HepG2 (cell line): Measurements from ENCODE around the gene SOCS3. TPM values are rescaled to one million over a fixed set of nuclear protein-coding genes. Genes with fewer than 3 reads are reported as not detected.
A peak's percentile ranks its signal among the peaks of the same experiment; 100 is the strongest.

Experiments
- CCAR2 ChIP-seq: fragments of 200-400 bp; formaldehyde crosslinking; optimal IDR thresholded peaks from 2 replicates; pipeline ENCODE3; 2018; ENCODE audit warnings: low read depth, mild to moderate bottlenecking, low read length, moderate library complexity
- MLX ChIP-seq: IDR thresholded peaks from 2 replicates; pipeline ENCODE4 v1.6.1; 2016
- MTA1 ChIP-seq: sonication (generic); formaldehyde crosslinking; IDR thresholded peaks from 2 replicates; pipeline ENCODE4 v1.4.0; 2020; ENCODE audit warnings: missing genetic modification reagents, mild to moderate bottlenecking, borderline replicate concordance
- MXI1 ChIP-seq: IDR thresholded peaks from 3 replicates; pipeline ENCODE4 v1.6.1; 2012; ENCODE audit warnings: low read depth, low read length, inconsistent platforms, borderline replicate concordance
- MYPOP ChIP-seq: sonication (generic); formaldehyde crosslinking; IDR thresholded peaks from 2 replicates; pipeline ENCODE4 v1.8.1; 2023; ENCODE audit warnings: mild to moderate bottlenecking, moderate library complexity, missing genetic modification reagents
- SOX6 ChIP-seq, 2 experiments: fragments of 450-650 bp in 1 of 2; sonication (generic) in 1 of 2; formaldehyde crosslinking in 1 of 2; IDR thresholded peaks; 2 replicates each; pipeline versions ENCODE4 v1.4.0 to v1.6.1; 2017 to 2020; ENCODE audit warnings: antibody characterized with exemption in 1 of 2, mild to moderate bottlenecking in 1 of 2, missing genetic modification reagents in 1 of 2
- TARDBP ChIP-seq: sonication (generic); formaldehyde crosslinking; IDR thresholded peaks from 2 replicates; pipeline ENCODE4 v1.8.0; 2022; ENCODE audit warnings: mild to moderate bottlenecking, missing genetic modification reagents
- TGIF2 ChIP-seq: IDR thresholded peaks from 2 replicates; pipeline ENCODE4 v1.6.1; 2016; ENCODE audit warnings: control low read depth, missing compliant biosample characterization
- ZFP1 ChIP-seq: IDR thresholded peaks from 2 replicates; pipeline ENCODE4 v1.6.1; 2016
- ZIK1 ChIP-seq: sonication (generic); formaldehyde crosslinking; IDR thresholded peaks from 2 replicates; pipeline ENCODE4 v1.5.0; 2020; ENCODE audit warnings: mild to moderate bottlenecking, low read depth, missing genetic modification reagents, borderline replicate concordance
- ZNF296 ChIP-seq: sonication (generic); formaldehyde crosslinking; conservative IDR thresholded peaks from 2 replicates; pipeline ENCODE4 v1.5.0; 2020; ENCODE audit warnings: mild to moderate bottlenecking, missing genetic modification reagents
- ZNF773 ChIP-seq: sonication (generic); formaldehyde crosslinking; IDR thresholded peaks from 2 replicates; pipeline ENCODE4 v1.4.0; 2020; ENCODE audit warnings: missing genetic modification reagents, borderline replicate concordance
- ZNF776 ChIP-seq: sonication (generic); formaldehyde crosslinking; IDR thresholded peaks from 2 replicates; pipeline ENCODE4 v1.4.0; 2020; ENCODE audit warnings: mild to moderate bottlenecking, missing genetic modification reagents
- polyA plus RNA-seq, 8 experiments: library from polyadenylated mRNA; depleted of rRNA in 3 of 8; stranded (reverse) in 7 of 8; unstranded in 1 of 8; fragments of >200 nt; fragmentation: Illumina TruSeq in 4 of 8; extraction: Trizol in 4 of 8; gene quantifications; 2 replicates each; pipeline versions ENCODE4 v1.2.1 to v1.2.3, GENCODE V29; 2011 to 2016; ENCODE audit warnings: low read depth in 4 of 8, missing spikeins in 1 of 8, mixed read lengths in 1 of 8; ENCODE audit not compliant: insufficient read depth in 1 of 8
- total RNA-seq, 5 experiments: library from RNA; depleted of rRNA; stranded (reverse); fragments of >200 nt; fragmentation: Illumina TruSeq; extraction: Trizol; gene quantifications; 2 replicates each; pipeline ENCODE4 v1.2.3, GENCODE V29; 2016; ENCODE audit warnings: low read depth in 1 of 5
- TF ChIP-seq, protein P1 (sequence below): sonication (generic); formaldehyde crosslinking; IDR thresholded peaks from 2 replicates; pipeline ENCODE4 v1.4.0; 2020; ENCODE audit warnings: missing genetic modification reagents
- TF ChIP-seq, protein P2 (sequence below): sonication (generic); formaldehyde crosslinking; IDR thresholded peaks from 2 replicates; pipeline ENCODE4 v1.5.1; 2020; ENCODE audit warnings: mild to moderate bottlenecking, missing genetic modification reagents, moderate library complexity
- TF ChIP-seq, protein P3 (sequence below): sonication (generic); formaldehyde crosslinking; IDR thresholded peaks from 2 replicates; pipeline ENCODE4 v1.4.0; 2020; ENCODE audit warnings: missing genetic modification reagents

The SOCS3 gene
- total and polyA plus RNA-seq, 2 of the 13 experiments (the other 11 are each of a cell fraction or from before 2014, with no cell fraction given), result 0.77 to 2.4 TPM

DNA sequence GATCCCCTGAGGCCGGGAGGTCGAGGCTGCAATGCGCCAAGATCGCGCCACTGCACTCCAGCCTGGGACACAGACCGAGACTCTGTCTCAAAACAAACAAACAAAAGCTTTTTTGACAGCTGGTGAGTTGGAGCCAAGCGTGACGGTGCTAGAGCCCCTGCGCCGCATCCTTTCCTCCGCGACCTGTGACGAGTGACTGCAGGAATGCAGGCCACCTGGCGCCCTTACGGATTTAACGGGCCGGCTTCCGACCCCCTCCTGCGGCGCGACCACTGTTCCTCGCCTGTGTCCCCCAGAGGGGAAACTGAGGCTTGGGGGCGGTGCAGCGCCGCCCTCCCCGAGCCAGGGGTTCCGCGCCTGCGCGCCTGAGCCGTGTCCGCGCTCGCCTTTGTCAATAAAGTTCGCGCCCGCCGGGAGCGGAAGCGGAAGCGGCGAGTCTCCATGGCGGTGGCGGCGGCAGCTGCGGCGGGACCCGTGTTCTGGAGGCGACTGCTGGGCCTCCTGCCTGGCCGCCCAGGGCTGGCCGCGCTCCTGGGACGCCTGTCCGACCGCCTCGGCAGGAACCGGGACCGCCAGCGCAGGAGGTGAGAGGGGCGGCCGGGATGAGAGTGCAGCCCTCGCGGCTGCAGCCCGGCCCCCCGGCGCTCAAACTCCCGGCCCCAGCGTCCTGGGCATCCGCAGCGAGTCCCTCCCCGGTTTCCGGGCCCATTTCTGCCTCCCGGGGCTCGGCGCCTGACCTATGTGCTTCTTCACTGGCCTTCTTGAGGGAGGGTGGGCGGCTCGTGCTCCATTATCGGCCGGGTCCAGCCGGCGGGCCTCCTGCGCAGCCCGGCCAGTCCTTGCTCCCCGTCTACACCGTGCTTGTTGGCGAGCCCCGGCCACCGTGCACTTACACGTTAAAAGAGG is 18.6 kb upstream of the SOCS3 start, which contains the start of gene PGS1 (continued):
- TF ChIP-seq SOX6 (IDR thresholded peaks at IDR 0.05) (no peak), SOX6 (CRISPR knock-in tag; IDR thresholded peaks at IDR 0.05) (peak; percentile 74), MLX (CRISPR knock-in tag) (peak; percentile 65; the same call in 1 of the 2 replicates), TARDBP (CRISPR knock-in tag) (peak; percentile 92), MXI1 (peak; percentile 78; the same call in 1 of the 3 replicates), ZIK1 (CRISPR knock-in tag) (peak; percentile 77; the same call in 1 of the 2 replicates), CCAR2 (peak; percentile 21), ZNF296 (peak; percentile 85; the same call in 1 of the 2 replicates), TGIF2 (CRISPR knock-in tag) (peak; percentile 96), ZFP1 (CRISPR knock-in tag) (no peak), ZNF776 (CRISPR knock-in tag) (peak; percentile 83), MYPOP (CRISPR knock-in tag) (no peak), MTA1 (CRISPR knock-in tag) (peak; percentile 59; the same call in 1 of the 2 replicates), ZNF773 (CRISPR knock-in tag) (peak; percentile 46; the same call in 1 of the 2 replicates)
- TF ChIP-seq, protein P1, sequence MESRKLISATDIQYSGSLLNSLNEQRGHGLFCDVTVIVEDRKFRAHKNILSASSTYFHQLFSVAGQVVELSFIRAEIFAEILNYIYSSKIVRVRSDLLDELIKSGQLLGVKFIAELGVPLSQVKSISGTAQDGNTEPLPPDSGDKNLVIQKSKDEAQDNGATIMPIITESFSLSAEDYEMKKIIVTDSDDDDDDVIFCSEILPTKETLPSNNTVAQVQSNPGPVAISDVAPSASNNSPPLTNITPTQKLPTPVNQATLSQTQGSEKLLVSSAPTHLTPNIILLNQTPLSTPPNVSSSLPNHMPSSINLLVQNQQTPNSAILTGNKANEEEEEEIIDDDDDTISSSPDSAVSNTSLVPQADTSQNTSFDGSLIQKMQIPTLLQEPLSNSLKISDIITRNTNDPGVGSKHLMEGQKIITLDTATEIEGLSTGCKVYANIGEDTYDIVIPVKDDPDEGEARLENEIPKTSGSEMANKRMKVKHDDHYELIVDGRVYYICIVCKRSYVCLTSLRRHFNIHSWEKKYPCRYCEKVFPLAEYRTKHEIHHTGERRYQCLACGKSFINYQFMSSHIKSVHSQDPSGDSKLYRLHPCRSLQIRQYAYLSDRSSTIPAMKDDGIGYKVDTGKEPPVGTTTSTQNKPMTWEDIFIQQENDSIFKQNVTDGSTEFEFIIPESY, result peak; percentile 26
- TF ChIP-seq, protein P2, sequence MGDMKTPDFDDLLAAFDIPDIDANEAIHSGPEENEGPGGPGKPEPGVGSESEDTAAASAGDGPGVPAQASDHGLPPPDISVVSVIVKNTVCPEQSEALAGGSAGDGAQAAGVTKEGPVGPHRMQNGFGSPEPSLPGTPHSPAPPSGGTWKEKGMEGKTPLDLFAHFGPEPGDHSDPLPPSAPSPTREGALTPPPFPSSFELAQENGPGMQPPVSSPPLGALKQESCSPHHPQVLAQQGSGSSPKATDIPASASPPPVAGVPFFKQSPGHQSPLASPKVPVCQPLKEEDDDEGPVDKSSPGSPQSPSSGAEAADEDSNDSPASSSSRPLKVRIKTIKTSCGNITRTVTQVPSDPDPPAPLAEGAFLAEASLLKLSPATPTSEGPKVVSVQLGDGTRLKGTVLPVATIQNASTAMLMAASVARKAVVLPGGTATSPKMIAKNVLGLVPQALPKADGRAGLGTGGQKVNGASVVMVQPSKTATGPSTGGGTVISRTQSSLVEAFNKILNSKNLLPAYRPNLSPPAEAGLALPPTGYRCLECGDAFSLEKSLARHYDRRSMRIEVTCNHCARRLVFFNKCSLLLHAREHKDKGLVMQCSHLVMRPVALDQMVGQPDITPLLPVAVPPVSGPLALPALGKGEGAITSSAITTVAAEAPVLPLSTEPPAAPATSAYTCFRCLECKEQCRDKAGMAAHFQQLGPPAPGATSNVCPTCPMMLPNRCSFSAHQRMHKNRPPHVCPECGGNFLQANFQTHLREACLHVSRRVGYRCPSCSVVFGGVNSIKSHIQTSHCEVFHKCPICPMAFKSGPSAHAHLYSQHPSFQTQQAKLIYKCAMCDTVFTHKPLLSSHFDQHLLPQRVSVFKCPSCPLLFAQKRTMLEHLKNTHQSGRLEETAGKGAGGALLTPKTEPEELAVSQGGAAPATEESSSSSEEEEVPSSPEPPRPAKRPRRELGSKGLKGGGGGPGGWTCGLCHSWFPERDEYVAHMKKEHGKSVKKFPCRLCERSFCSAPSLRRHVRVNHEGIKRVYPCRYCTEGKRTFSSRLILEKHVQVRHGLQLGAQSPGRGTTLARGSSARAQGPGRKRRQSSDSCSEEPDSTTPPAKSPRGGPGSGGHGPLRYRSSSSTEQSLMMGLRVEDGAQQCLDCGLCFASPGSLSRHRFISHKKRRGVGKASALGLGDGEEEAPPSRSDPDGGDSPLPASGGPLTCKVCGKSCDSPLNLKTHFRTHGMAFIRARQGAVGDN (CRISPR knock-in tag), result peak; percentile 94
- TF ChIP-seq, protein P3, sequence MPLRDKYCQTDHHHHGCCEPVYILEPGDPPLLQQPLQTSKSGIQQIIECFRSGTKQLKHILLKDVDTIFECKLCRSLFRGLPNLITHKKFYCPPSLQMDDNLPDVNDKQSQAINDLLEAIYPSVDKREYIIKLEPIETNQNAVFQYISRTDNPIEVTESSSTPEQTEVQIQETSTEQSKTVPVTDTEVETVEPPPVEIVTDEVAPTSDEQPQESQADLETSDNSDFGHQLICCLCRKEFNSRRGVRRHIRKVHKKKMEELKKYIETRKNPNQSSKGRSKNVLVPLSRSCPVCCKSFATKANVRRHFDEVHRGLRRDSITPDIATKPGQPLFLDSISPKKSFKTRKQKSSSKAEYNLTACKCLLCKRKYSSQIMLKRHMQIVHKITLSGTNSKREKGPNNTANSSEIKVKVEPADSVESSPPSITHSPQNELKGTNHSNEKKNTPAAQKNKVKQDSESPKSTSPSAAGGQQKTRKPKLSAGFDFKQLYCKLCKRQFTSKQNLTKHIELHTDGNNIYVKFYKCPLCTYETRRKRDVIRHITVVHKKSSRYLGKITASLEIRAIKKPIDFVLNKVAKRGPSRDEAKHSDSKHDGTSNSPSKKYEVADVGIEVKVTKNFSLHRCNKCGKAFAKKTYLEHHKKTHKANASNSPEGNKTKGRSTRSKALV (CRISPR knock-in tag), result no peak
